Keratinocyte (primary cell): ENCODE data around the gene KRTAP1-1.

Experiments used
- EZH2 ChIP-seq: IDR thresholded peaks from one replicate; pipeline ENCODE4 v1.6.1; 2012; ENCODE audit warnings: inconsistent platforms, mild to moderate bottlenecking, low read length, moderate library complexity
- TF ChIP-seq, protein P1 (sequence below), 3 experiments: IDR thresholded peaks in 1 of 3; conservative IDR thresholded peaks in 1 of 3; optimal IDR thresholded peaks in 1 of 3; 2 replicates in 2 of 3; 3 replicates in 1 of 3; pipeline versions ENCODE3 to v1.5.1; 2011; ENCODE audit warnings: low read length in 3 of 3, mild to moderate bottlenecking in 3 of 3, moderate library complexity in 2 of 3, control low read depth in 1 of 3, inconsistent platforms in 1 of 3; ENCODE audit not compliant: insufficient read depth in 2 of 3; ENCODE audit errors: extremely low read depth in 1 of 3

DNA sequence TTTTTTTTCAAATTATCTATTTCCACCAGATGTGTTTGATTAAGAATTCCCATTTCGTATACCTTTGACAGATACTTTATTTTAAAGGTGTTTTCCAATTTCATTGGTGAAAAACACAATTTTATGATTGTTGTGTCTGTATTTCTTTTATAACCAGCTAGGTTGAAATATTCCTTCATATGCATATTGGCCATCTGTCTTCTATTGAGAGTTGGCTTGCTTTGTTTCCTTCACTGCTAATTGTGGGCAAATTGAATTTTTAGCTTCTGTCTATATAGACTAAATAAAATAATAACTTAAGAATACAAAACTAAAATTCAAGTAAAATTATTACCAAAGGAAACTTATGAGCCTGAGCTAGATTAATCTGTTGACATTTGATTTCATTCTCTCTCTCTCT lies 46.1 kb downstream of the KRTAP1-1 start:
- TF ChIP-seq, protein P1, sequence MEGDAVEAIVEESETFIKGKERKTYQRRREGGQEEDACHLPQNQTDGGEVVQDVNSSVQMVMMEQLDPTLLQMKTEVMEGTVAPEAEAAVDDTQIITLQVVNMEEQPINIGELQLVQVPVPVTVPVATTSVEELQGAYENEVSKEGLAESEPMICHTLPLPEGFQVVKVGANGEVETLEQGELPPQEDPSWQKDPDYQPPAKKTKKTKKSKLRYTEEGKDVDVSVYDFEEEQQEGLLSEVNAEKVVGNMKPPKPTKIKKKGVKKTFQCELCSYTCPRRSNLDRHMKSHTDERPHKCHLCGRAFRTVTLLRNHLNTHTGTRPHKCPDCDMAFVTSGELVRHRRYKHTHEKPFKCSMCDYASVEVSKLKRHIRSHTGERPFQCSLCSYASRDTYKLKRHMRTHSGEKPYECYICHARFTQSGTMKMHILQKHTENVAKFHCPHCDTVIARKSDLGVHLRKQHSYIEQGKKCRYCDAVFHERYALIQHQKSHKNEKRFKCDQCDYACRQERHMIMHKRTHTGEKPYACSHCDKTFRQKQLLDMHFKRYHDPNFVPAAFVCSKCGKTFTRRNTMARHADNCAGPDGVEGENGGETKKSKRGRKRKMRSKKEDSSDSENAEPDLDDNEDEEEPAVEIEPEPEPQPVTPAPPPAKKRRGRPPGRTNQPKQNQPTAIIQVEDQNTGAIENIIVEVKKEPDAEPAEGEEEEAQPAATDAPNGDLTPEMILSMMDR (optimal IDR thresholded peaks at IDR 0.05 in 1 of 3, IDR thresholded peaks at IDR 0.05 in 1 of 3, conservative IDR thresholded peaks at IDR 0.05 in 1 of 3; ENCODE audit: extremely low read depth in 1 of 3, insufficient read depth in 2 of 3, low read length in 3 of 3): no peak
- no peak for TF ChIP-seq EZH2
